Right lobe of liver (tissue), 4 donors: ENCODE data around the gene KRTAP3-1.
"Not testable (repeated sequence)": the region's sequence is repeated elsewhere in the genome, so short reads cannot be mapped to it uniquely, and the experiment has no call there.

Source experiments
- POLR2A ChIP-seq: fragments of 450-650 bp; IDR thresholded peaks from one replicate; pipeline ENCODE4 v1.6.1; 2017; ENCODE audit warnings: antibody characterized with exemption, mild to moderate bottlenecking
- TF ChIP-seq, protein P1 (sequence below), 4 donors: fragments of 200-600 bp in 3 of 4; fragments of 450-650 bp in 1 of 4; IDR thresholded peaks; one replicate each; pipeline versions ENCODE4 v1.5.1 to v1.8.0; 2016 to 2022; ENCODE audit warnings: antibody characterized with exemption in 4 of 4, mild to moderate bottlenecking in 2 of 4
- donor health status: DM: no; HTN: no; CAD: no.
- donor health status: DM: no; HTN: no; CAD: no.
- donor health status: DM: no; HTN: yes; CAD: no.

DNA sequence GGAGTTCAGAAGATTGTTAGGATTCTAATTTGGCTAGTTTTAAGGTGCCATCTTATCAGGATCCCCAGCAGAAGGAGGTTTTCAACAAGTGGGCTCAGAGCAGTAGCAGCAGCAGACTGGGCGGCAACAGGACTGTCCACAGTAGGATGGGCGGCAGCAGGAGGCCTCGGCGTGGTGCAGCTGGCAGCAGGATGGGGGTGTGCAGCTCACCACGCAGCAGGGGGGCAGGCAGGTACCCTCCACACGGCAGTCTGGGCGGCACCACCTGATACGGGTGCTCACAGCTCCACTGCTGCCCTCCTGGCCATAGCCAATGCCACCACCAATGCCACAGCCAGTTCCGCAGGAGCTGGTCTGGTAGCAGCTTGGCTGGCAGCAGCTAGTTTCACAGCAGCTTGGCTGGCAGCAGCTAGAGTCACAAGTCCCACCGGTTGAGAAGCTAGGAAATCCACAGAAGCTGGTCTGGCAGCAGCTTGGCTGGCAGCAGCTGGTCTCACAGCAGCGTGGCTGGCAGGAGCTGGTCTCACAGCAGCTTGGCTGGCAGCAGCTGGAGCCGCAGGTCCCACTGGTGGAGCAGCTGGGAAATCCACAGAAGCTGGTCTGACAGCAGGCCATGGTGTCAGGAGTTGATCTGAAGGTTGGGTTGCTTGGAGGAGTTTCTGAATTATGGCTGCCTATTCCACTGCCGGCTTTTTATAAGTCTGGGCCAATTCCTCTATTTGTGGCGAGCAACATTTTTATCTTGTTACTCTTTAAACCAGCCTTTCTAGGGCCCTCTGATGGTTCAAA, 32.0 kb upstream of the KRTAP3-1 start, which contains the start of gene KRTAP1-1:
- TF ChIP-seq, protein P1, sequence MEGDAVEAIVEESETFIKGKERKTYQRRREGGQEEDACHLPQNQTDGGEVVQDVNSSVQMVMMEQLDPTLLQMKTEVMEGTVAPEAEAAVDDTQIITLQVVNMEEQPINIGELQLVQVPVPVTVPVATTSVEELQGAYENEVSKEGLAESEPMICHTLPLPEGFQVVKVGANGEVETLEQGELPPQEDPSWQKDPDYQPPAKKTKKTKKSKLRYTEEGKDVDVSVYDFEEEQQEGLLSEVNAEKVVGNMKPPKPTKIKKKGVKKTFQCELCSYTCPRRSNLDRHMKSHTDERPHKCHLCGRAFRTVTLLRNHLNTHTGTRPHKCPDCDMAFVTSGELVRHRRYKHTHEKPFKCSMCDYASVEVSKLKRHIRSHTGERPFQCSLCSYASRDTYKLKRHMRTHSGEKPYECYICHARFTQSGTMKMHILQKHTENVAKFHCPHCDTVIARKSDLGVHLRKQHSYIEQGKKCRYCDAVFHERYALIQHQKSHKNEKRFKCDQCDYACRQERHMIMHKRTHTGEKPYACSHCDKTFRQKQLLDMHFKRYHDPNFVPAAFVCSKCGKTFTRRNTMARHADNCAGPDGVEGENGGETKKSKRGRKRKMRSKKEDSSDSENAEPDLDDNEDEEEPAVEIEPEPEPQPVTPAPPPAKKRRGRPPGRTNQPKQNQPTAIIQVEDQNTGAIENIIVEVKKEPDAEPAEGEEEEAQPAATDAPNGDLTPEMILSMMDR (IDR thresholded peaks at IDR 0.05): not testable (repeated sequence)
- not testable (repeated sequence) for TF ChIP-seq POLR2A
